Measurements from ENCODE around the gene GAPDHS.
A peak's percentile ranks its signal among the peaks of the same experiment; 100 is the strongest.

The GAPDHS gene

DNA sequence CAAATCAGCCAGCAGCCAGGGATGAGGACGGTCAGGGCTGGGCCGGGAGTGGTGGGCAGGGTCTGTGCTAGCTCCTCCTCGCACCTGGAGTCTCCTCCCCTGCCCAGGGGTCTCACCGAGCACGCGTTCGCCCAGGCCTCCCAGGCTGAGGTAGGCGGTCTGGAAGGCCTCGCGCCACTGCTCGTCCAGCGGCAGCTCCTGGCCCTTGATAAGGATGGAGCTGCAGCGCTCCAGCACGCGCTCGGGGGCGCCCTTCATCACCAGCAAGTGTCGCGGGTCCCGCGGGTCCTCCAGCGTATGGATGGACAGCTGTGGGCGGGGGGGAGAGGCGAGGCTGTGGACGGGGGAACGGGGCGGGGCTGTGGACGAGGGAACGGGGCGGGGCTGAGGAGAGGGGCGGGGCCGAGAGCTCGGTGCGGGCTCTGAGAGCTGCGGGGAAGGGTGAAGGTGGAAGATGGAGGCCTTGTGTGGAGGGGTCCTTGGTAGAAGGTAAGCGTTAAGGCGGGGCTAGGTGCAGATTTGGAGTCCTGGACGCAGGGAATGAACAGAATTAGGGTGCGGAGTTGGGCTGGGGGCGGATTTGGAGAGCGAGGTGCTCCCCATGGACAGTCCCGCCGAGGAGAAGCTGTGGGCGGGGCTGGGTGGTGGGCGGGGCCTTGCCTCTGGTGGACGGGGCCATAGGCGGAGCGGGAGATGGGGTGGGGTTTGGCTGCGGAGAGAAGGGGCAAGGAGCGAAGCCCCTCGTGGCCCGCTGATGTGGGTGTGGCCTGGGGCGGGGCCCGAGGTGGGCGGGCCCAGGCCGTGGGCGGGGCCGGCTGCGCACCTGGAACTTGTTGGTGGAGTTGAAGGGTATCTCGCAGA is 24.5 kb downstream of the GAPDHS start:
- peak; percentile 64 for DNase-seq (ENCODE audit: low read depth, low spot score)

DNA sequence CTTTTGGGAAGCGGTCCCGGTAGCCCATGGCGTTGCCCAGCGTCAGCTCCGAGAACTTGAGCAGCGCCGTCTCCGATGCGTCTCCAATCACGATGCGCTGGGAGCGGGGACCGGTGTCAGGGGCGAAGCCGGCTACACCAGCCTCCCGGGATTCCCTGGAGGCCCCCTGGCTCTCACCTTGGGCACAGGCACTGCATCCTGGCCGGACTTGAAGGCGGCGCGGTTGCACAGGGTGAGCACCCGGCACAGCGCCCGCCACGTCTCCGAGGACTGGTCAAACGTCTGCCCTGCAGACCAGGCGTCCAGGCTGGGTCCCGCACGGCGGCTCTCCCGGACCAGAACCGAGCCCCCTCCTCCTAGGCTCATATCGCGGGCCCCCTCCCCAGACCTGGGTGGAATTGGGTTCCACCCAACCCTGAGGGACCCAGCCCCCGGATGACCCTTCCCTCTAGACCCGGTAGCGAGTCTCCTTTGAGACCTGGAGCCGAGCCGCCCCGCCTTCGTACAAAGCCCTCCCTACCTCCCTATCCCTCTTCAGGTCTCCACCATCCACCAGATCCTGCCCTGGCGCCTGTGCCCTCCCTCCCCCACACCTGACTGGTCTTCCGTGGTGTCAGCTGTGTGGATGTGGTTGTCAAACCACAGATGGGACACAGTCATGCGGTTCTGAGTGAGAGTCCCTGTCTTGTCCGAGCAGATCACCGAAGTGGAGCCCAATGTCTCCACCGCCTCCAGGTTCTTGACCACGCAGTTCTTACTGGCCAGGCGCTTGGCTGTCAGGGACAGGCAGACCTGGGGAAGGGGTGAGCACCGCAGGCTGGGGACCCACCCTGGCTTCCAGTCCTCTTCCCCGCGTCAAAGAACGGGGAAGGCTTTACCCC is 25.4 kb downstream of the GAPDHS start:
- DNase-seq (ENCODE audit: low read depth, low spot score): no peak

DNA sequence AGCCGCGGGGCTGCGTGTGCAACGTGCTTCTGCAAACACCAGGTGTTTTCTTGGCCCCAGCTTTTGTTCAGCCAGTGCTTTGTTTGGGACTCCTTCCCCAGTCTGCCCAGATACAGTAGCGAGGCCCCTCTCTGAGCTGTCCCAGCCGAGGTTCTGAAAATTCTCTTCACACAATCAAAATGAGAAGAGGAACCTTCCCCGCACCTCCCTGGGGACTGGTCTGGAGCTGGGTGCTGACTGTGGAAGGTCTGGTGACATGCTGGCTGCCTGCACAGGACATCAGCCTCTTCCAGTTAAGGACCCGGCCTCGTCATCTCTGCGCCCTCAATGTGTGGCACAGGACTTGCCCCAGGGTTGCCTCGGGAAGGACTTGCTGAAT is 26.0 kb downstream of the GAPDHS start:
- DNase-seq (ENCODE audit: low read depth, low spot score): no peak

GRCh38 chr19:35559781-35560180 is 26.5 kb downstream of the GAPDHS start:
- DNase-seq (ENCODE audit: low read depth, low spot score): no peak

- no peak for DNase-seq (ENCODE audit: low read depth, low spot score)
Observed at GRCh38 chr19:35560271-35560670, 27.0 kb downstream of the GAPDHS start.

DNA sequence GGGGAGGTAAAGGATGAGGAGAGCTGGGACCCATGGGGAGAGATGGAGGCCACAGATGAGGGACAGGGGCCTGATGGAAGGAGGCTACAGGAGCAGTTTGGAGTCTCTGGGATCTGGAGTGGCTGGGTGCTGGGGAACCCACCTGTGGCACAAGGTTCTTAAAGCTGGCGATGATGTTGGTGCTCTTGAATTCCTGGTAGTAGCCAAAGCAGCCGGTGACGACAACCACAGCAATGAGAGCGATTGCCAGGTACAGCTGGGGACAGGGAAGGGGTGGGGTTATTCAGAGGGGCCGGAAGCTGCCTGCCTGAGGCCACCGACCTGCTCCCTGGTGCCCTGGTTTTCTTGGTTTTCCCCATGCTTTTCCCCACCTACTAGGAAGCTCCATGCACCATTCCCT is 27.4 kb downstream of the GAPDHS start:
- DNase-seq (ENCODE audit: low read depth, low spot score): no peak

DNA sequence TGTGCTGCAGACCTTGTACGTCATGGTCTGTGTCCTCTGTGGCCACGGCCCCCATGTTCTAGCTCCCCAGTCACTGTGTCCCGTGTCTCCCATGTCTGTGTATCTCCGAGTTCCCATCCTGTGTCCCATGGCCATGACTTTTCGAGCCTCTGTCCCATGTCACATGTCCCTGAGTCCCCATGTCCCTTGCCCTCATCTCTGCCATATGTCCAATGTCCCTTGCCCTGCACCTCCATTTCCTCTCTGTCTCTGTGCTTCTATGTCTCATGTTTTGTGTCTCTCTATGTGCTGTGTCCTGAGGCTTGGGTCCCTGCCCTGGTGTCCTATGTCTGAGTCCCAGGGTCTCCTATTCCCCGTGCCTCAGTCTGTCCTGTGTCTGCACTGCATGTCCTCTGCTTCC is 28.2 kb downstream of the GAPDHS start:
- DNase-seq (ENCODE audit: low read depth, low spot score): no peak

DNA sequence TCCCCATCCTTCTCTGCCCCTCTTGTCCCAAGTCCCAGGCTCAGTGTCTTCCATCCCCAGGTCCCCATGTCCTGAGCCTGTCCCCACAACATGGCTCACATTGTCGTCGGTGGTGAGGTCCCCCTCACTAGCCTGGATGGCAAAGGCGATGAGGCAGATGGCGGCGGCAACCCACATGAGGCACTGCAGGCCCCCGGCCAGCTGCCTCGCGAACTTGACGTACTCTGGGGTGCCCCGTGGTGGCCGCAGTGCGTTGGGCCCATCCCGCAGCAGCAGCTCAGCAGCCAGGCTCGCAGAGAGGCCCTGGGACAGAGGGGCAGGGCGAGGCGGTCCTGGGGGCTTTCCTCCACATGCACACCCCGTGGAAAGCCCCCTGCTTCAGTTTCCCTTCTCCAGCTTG is 29.1 kb downstream of the GAPDHS start:
- no peak for DNase-seq (ENCODE audit: low read depth, low spot score)

- DNase-seq (ENCODE audit: low read depth, low spot score): no peak
Observed at GRCh38 chr19:35562776-35563175, 29.5 kb downstream of the GAPDHS start.

- DNase-seq (ENCODE audit: low read depth, low spot score): no peak
Observed at GRCh38 chr19:35563207-35563829, 30.1 kb downstream of the GAPDHS start, which contains the start of gene ATP4A. Gene ATP4A (minus strand): TSS chr19:35563658. CDS start chr19:35563629, 29 bp downstream.

DNA sequence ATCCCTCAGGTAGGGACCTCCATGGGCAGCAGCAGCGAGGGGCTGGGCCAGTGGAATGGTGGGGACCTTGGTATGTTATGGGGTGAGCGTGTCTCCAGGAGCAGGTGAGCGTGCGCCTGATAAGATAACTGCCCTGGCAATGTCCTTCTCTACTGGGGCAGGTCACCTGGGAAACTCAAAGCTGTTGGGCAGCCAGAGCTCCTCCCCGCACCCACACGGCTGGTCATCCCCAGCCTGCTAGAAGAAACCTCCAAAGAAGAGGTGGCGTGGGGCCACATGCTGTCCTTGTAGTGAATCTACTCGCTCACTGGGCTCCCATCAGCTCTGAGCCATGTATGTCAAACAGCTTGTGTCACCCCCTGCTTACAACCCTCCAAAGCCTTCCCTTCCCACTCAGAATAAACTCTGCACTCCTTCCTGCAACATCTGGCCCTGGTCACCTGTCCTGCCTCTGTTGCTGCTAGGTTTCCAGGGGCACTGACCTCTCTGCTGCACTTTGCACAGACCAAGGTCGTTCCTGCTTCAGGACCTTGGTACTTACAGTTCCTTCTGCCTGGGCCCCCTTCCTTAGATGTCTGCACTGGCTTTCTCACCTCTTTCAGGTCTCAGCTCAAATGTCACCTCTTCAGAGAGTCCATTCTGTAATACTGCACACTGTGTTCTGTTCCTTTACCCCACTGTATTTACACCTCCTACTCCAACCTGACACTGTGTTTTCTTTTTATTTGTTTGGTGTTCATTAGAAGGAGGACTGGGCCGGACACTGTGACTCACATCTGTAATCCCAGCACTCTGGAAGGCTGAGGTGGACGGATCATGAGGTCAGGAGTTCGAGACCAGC is 32.0 kb downstream of the GAPDHS start:
- no peak for DNase-seq (ENCODE audit: low read depth, low spot score)

GRCh38 chr19:35566738-35567137 is 33.5 kb downstream of the GAPDHS start:
- DNase-seq (ENCODE audit: low read depth, low spot score): no peak

- DNase-seq (ENCODE audit: low read depth, low spot score): no peak
Observed at GRCh38 chr19:35569281-35569781, 36.1 kb downstream of the GAPDHS start.

DNA sequence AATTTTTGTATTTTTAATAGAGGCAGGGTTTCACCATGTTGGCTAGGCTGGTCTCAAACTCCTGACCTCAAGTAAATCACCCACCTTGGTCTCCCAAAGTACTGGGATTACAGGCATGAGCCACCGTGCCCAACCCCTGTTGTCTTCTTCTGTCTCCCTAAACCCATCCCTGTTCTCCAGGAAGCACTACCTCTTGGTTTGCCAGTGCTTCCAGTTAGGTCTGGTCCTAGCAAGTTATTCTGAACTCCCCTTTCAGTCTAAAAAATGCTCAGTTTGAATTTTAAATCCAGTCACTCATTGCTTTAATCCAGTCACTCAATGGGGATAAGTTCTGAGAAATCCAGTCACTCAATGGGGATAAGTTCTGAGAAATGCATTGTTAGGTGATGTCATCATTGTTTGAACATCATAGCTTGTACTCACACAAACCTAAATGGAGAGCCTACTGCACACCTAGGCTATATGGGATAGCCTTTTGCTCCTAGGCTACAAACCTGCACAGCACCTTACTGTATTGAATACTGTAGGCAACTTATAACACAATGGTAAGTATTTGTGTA is 38.2 kb downstream of the GAPDHS start:
- DNase-seq (ENCODE audit: low read depth, low spot score): no peak

DNA sequence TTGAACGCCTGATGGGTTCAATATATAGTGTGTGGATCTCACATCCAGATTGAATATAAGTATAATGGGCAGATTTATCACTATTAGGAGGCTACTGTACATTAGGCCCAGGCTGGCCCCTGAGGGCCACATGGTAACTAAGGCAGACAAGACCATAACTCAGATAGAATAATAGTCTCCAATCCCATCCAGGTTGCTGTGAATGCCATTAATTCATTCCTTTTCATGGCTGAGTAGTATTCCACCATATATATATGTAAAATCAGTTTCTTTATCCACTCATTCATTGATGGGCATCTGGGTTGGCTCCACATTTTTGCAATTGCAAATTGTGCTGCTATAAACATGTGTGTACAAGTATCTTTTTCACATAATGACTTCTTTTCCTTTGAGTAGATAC is 44.7 kb downstream of the GAPDHS start:
- no peak for DNase-seq (ENCODE audit: low read depth, low spot score)

DNA sequence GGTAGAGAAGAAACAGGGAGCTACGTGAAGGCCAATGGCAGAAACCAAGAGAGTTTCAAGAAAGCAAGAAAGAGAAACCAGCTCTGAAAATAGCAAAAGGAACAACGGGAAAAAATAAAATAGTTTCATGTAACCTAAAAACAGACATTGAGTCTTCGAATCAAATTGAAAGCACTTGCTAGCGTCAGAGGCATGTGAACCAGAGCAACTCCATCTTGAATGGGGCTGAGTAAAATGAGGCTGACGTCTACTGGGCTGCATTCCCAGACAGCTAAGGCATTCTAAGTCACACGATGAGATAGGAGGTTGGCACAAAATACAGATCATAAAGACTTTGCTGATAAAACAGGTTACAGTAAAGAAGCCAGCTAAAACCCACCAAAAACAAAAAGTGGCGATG is 45.5 kb downstream of the GAPDHS start:
- DNase-seq (ENCODE audit: low read depth, low spot score): no peak

DNA sequence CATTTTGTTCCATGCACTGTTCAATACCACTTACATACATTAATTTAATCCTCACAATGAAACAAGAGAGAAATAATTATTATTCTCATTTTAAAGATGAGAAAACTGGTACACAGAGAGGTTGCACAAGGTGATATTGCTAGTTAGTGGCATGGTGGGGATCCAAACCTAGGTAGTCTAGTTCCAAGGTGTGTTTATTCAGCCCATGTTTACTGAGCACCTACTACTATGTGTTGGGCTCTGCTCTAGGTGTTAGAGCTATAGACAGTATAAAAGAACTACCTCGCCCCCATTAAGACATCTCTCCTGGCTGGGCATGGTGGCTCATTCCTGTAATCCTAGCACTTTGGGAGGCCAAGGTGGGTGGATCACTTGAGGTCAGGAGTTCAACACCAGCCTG is 49.5 kb downstream of the GAPDHS start:
- DNase-seq (ENCODE audit: low read depth, low spot score): no peak

DNA sequence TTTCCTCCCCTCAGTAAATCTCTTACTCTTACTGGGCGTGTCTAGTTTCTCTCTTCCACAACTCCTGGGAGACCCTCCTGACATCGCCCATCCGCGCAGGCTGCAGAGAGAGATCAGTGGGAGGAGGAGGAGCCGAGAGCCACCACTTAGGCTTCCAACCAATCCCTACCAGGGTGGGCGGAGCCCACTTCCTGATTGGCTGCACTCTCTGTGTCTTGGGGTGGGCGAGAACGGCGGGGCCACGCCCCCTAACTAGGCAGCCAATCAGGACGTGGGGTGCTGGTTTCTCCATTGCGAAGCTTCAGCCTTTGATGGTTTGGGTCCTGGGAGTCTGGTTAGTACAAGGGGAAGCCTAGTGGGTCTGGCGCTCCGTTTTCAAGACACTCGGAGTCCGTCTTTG is 52.6 kb downstream of the GAPDHS start, which contains the start of gene PMIS2:
PMIS2 (plus strand) TSS at position 326 of the 400 bp plus-strand sequence. CDS start 87 bp downstream, outside the sequence.
- peak; percentile 38 for DNase-seq (ENCODE audit: low read depth, low spot score)

GRCh38 chr19:35587321-35587720 is 54.1 kb downstream of the GAPDHS start:
- DNase-seq (ENCODE audit: low read depth, low spot score): no peak

DNA sequence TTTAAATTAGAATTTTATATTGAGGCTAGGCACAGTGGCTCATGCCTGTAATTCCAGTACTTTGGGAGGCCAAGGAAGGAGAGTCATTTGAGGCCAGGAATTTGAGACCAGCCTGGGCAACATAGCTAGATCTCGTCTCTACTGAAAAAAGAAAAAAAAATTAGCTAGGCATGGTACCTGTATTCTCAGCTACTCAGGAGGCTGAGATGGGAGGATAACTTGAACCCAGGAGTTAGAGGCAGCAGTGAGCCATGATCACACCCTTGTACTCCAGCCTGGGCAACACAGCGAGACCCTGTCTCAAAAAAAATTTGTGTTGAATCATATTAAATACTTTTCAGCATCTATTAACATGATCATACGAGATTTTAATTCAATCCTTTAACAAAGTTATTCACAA is 57.6 kb downstream of the GAPDHS start:
- DNase-seq (ENCODE audit: low read depth, low spot score): no peak

DNA sequence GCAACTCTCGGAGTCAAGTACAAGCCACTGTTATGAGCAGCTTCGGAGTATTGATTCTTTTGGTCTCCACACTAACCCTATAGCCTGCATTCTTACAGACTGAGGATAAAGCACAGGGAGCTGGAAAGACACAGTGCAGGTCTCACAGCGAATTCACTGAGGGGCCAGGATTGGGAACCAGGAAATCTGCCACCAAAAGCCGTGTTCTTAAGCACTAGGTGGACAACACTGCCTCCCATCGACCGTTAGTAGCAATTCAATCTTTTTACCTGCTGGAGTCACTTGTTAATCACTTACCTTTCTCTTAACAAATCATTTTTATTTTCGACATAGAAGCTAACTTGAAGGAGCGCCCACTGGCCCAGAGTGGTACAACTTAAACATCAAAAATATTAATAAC is 59.0 kb downstream of the GAPDHS start:
- DNase-seq (ENCODE audit: low read depth, low spot score): peak; percentile 60

Data from iPS DF 19.7 (cell line).